Hepatocyte (in vitro differentiated cells): ENCODE data around the gene LIPT2. TPM values are rescaled to one million over a fixed set of nuclear protein-coding genes. Genes with fewer than 3 reads are reported as not detected.

Experiments
- DNase-seq: peaks from one replicate; pipeline ENCODE4 v3.0.0-alpha.2; 2016; ENCODE audit warnings: low spot score
- H2AFZ ChIP-seq: fragments of 200-600 bp; sonication (generic); 2 replicates; pipeline ENCODE4 v1.6.0; 2016; ENCODE audit warnings: antibody characterized with exemption, mild to moderate bottlenecking
- H3K27ac ChIP-seq: fragments of 200-600 bp; sonication (generic); 2 replicates; pipeline ENCODE4 v1.5.1; 2016; ENCODE audit warnings: mild to moderate bottlenecking
- H3K27me3 ChIP-seq: fragments of 200-600 bp; sonication (generic); 2 replicates; pipeline ENCODE4 v1.6.1; 2016
- H3K36me3 ChIP-seq: fragments of 200-600 bp; sonication (generic); replicated peaks from 2 replicates; pipeline ENCODE4 v1.5.1; 2016; ENCODE audit warnings: low read depth; ENCODE audit not compliant: insufficient read depth
- H3K4me1 ChIP-seq: fragments of 200-600 bp; sonication (generic); 2 replicates; pipeline ENCODE4 v1.5.1; 2016; ENCODE audit warnings: mild to moderate bottlenecking, moderate library complexity; ENCODE audit not compliant: insufficient read depth
- H3K4me2 ChIP-seq: fragments of 200-600 bp; sonication (generic); 2 replicates; pipeline ENCODE4 v1.6.0; 2016
- H3K4me3 ChIP-seq: fragments of 200-600 bp; sonication (generic); 2 replicates; pipeline ENCODE4 v1.5.1; 2016; ENCODE audit warnings: mild to moderate bottlenecking
- H3K79me2 ChIP-seq: fragments of 200-600 bp; sonication (generic); 2 replicates; pipeline ENCODE4 v1.6.0; 2017; ENCODE audit warnings: mild to moderate bottlenecking
- H3K9me2 ChIP-seq: fragments of 200-600 bp; sonication (generic); replicated peaks from 2 replicates; pipeline ENCODE4 v1.6.0; 2017; ENCODE audit warnings: mild to moderate bottlenecking; ENCODE audit not compliant: insufficient read depth
- H3K9me3 ChIP-seq: fragments of 200-600 bp; sonication (generic); 2 replicates; pipeline ENCODE4 v1.5.1; 2016; ENCODE audit warnings: low read depth, mild to moderate bottlenecking
- H4K20me1 ChIP-seq: fragments of 200-600 bp; sonication (generic); 2 replicates; pipeline ENCODE4 v1.6.0; 2016; ENCODE audit warnings: mild to moderate bottlenecking; ENCODE audit not compliant: insufficient read depth, poor library complexity, severe bottlenecking
- EZH2 ChIP-seq: fragments of 200-600 bp; sonication (generic); IDR thresholded peaks from 2 replicates; pipeline ENCODE4 v1.6.1; 2016; ENCODE audit warnings: antibody characterized with exemption, mild to moderate bottlenecking, borderline replicate concordance
- EZH2phosphoT487 ChIP-seq: fragments of 200-600 bp; sonication (generic); IDR thresholded peaks from one replicate; pipeline ENCODE4 v1.6.1; 2018; ENCODE audit warnings: antibody characterized with exemption, mild to moderate bottlenecking, low read depth, moderate library complexity; ENCODE audit not compliant: unreplicated experiment, severe bottlenecking
- WGBS: methylation state at CpG from one replicate; pipeline ENCODE4 v1.1.6; 2016; ENCODE audit warnings: low lambda C conversion rate; ENCODE audit errors: missing lambda C conversion rate; 5-methylcytosine and 5-hydroxymethylcytosine counted together
- polyA plus RNA-seq: library from polyadenylated mRNA; unstranded; fragments of >200 nt; fragmentation: Nextera tagmentation; extraction: Ambion mirVana; gene quantifications from 2 replicates; pipeline ENCODE4 v1.2.1, GENCODE V29; 2016
- total RNA-seq: library from RNA; depleted of rRNA; stranded (reverse); fragments of >200 nt; gene quantifications from 2 replicates; pipeline ENCODE4 v1.2.3, GENCODE V29; 2014
- TF ChIP-seq, protein P1 (sequence below): fragments of 200-600 bp; sonication (generic); IDR thresholded peaks from 2 replicates; pipeline ENCODE4 v1.5.1; 2016; ENCODE audit warnings: antibody characterized with exemption, mild to moderate bottlenecking; ENCODE audit not compliant: poor library complexity

LIPT2 gene
- total and polyA plus RNA-seq, 2 experiments from 2014 or later: 9.2 to 14.3 TPM

DNA sequence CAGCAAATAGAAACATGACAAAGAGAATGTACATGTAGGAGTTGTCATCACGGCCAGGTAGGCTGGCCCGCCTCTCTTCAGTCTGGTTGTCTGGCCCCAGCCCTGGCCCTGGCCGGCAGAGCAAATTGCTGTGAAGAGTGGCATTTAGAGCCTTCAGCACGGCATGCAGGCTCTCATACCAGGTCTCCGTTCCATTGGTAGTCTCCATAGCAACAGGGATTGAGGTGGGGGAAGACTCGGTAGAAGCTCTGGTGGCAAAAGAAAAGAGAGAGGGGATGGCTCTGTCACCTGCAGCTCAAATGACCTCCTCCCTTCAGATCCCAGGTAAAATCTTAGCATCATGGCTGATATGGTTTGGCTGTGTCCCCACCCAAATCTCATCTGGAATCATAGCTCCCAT lies 36.2 kb downstream of the LIPT2 start:
- no peaks in the 10 kb centered on the region for H3K9me2 ChIP-seq
- TF ChIP-seq EZH2 (no peak), EZH2phosphoT487 (no peak)
- TF ChIP-seq, protein P1, sequence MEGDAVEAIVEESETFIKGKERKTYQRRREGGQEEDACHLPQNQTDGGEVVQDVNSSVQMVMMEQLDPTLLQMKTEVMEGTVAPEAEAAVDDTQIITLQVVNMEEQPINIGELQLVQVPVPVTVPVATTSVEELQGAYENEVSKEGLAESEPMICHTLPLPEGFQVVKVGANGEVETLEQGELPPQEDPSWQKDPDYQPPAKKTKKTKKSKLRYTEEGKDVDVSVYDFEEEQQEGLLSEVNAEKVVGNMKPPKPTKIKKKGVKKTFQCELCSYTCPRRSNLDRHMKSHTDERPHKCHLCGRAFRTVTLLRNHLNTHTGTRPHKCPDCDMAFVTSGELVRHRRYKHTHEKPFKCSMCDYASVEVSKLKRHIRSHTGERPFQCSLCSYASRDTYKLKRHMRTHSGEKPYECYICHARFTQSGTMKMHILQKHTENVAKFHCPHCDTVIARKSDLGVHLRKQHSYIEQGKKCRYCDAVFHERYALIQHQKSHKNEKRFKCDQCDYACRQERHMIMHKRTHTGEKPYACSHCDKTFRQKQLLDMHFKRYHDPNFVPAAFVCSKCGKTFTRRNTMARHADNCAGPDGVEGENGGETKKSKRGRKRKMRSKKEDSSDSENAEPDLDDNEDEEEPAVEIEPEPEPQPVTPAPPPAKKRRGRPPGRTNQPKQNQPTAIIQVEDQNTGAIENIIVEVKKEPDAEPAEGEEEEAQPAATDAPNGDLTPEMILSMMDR: no peak
- no peaks in the 10 kb centered on the region for H3K9me3 ChIP-seq
- H3K79me2 ChIP-seq: peaks cover 13% of the 10 kb centered on the region
- peaks cover 15% of the 10 kb centered on the region for H3K4me1 ChIP-seq
- no peak overlapping the region for H2AFZ ChIP-seq
- no peaks in the 10 kb centered on the region for H3K36me3 ChIP-seq
- H4K20me1 ChIP-seq: no peaks in the 10 kb centered on the region
- H3K4me2 ChIP-seq: no peak overlapping the region
- no peak overlapping the region for H3K4me3 ChIP-seq
- DNase-seq: no peak
- H3K27ac ChIP-seq: no peak overlapping the region
- no peaks in the 10 kb centered on the region for H3K27me3 ChIP-seq
- WGBS: 87% methylated on average over 6 of the region's 6 CpGs

DNA sequence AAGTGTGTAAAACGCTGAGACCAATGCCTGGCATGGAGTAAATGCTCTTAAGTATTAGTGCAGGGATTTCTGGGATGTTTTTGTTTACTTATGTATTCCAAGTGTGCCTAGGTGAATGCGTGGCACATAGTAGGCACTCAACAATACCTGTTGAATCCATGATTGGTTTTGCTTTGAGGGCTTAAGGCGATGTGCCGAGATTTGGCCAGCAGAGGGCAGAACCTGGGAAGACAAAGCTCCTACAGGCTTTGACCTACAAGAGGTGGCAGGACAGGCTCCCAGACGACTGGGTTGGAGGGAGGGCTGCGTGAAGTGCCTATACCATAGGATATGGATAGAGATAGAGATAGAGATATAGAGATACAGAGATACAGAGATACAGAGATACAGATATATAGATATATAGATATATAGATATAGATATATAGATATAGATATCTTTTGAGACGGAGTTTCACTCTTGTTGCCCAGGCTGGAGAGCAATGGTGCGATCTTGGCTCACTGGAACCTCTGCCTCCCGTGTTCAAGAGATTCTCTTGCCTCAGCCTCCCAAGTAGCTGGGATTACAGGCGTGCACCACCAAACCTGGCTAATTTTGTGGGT lies 40.0 kb downstream of the LIPT2 start:
- no peak overlapping the region for H3K27ac ChIP-seq
- no peaks in the 10 kb centered on the region for H4K20me1 ChIP-seq
- DNase-seq: peak; percentile 80
- TF ChIP-seq EZH2: no peak
- TF ChIP-seq, protein P1: peak; percentile 78
- H3K4me3 ChIP-seq: no peak overlapping the region
- H3K9me3 ChIP-seq: no peaks in the 10 kb centered on the region
- no peaks in the 10 kb centered on the region for H3K4me1 ChIP-seq
- H3K36me3 ChIP-seq: no peaks in the 10 kb centered on the region
- no peaks in the 10 kb centered on the region for H3K27me3 ChIP-seq
- no peak overlapping the region for H2AFZ ChIP-seq
- H3K4me2 ChIP-seq: no peak overlapping the region
- 46% methylated on average over 10 of the region's 10 CpGs for WGBS
- no peaks in the 10 kb centered on the region for H3K79me2 ChIP-seq
- no peaks in the 10 kb centered on the region for H3K9me2 ChIP-seq

DNA sequence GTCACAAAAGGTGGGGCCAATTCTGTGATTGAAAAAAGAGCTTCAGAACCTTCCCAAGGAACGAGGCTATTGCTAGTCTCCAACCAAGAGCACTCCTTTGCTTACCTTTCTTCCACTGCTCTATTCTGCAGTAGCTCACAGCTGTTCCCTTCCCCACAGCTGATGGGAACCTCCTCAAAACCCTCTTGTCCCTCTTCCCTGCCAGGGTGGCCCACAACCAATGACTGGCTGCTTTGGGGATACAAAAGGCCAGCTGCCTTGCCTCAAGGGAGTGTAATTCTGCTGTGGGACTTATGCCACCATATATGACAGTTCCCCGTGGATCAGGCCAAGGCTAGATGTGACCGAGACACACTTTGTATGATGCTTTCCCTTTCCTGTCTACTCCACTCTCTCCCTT lies 41.2 kb downstream of the LIPT2 start:
- H3K4me1 ChIP-seq: peaks cover 2% of the 10 kb centered on the region
- H3K36me3 ChIP-seq: no peaks in the 10 kb centered on the region
- H3K27ac ChIP-seq: no peak overlapping the region
- no peaks in the 10 kb centered on the region for H3K27me3 ChIP-seq
- H4K20me1 ChIP-seq: no peaks in the 10 kb centered on the region
- H2AFZ ChIP-seq: no peak overlapping the region
- no peak overlapping the region for H3K4me2 ChIP-seq
- 75% methylated on average over 3 of the region's 3 CpGs for WGBS
- TF ChIP-seq, protein P1: no peak
- TF ChIP-seq EZH2phosphoT487 (no peak), EZH2 (no peak)
- H3K79me2 ChIP-seq: no peaks in the 10 kb centered on the region
- no peaks in the 10 kb centered on the region for H3K9me2 ChIP-seq
- no peak overlapping the region for H3K4me3 ChIP-seq
- H3K9me3 ChIP-seq: no peaks in the 10 kb centered on the region
- no peak for DNase-seq

DNA sequence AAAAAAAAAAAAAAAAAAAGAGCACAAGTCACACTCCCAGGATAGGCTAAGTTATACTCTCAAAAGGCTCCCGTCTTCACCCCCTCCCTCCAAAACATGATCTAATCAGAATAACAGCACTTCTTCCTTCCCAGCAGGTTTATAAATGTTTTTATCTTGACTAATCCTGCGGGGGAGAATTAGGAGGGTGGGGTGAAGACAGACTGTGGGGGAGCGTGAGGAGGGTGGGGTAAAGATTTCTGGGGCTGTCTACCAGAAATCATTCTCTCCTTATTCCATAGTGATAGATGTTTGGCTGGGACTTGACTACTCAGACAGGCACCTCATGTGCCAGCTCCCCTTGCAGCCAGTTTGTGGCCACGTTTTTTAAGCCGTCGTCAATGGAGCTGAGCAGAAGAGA lies 43.2 kb downstream of the LIPT2 start:
- H3K4me2 ChIP-seq: no peak overlapping the region

More for the DNA sequence above, 43.2 kb downstream of the LIPT2 start:
- no peak overlapping the region for H3K4me3 ChIP-seq
- TF ChIP-seq EZH2phosphoT487: no peak
- no peak for TF ChIP-seq EZH2
- TF ChIP-seq, protein P1: no peak
- H3K79me2 ChIP-seq: no peaks in the 10 kb centered on the region
- H3K4me1 ChIP-seq: peaks cover 16% of the 10 kb centered on the region
- no peaks in the 10 kb centered on the region for H4K20me1 ChIP-seq
- no peaks in the 10 kb centered on the region for H3K9me3 ChIP-seq
- H3K36me3 ChIP-seq: no peaks in the 10 kb centered on the region
- 85% methylated on average over 6 of the region's 6 CpGs for WGBS
- H3K9me2 ChIP-seq: no peaks in the 10 kb centered on the region
- H3K27ac ChIP-seq: no peak overlapping the region
- H3K27me3 ChIP-seq: no peaks in the 10 kb centered on the region
- H2AFZ ChIP-seq: no peak overlapping the region
- DNase-seq: no peak
